Measurements from ENCODE around the gene CHIA.

DNA sequence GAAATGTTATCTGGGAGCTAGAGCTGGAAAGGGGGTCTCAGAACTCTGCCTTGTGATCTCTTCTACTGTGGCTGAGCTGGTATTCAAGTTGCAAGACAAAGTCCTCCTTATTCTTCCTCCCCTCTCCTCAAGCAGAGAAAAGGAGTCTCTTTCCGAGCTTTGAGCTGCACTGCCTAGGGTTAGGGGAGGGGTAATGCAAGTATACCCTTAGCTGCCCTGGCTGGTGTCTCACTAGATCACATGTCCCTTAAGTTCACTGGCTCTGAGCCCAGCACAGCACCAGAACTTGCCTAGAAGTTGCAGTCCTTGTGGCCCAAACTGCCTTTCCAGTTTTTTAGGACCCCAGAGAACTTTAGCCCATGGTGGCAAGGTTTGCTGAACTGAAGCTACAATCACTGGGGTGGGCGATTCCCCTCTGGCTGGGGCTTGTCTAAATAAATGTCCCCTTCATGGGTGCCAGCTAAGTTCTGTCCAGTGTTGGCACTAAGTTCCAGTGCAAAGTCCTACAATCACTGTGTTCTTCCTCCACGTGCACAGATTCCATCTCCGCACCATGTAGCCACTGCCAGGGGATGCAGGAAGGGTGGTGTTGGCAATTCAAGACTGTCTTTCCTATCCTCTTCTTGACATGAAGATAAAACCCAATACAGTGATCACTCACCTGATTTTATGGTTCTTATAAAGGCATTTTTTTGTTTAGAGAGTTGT, 22.7 kb upstream of the CHIA start:
- no peak for TF ChIP-seq POLR2A (IDR thresholded peaks at IDR 0.05)
- TF ChIP-seq POLR2AphosphoS5 (IDR thresholded peaks at IDR 0.05; ENCODE audit: insufficient read depth in 1 of 2, low read depth in 1 of 2): no peak
